Muscle layer of colon (tissue), 2 donors: ENCODE results near the gene ANO1.

Experiments used
- H3K27ac ChIP-seq: one replicate; pipeline ENCODE4 v1.7.0; 2013; ENCODE audit warnings: low read depth, mild to moderate bottlenecking, low read length, moderate library complexity
- H3K27me3 ChIP-seq, 2 donors: one replicate each; pipeline ENCODE4 v1.7.0; 2013; ENCODE audit warnings: low read length in 2 of 2, mild to moderate bottlenecking in 2 of 2; ENCODE audit not compliant: insufficient read depth in 2 of 2, control insufficient read depth in 1 of 2
- H3K36me3 ChIP-seq: one replicate; pipeline ENCODE4 v1.7.0; 2013; ENCODE audit warnings: mild to moderate bottlenecking, low read length; ENCODE audit not compliant: insufficient read depth
- H3K4me1 ChIP-seq: one replicate; pipeline ENCODE4 v1.7.0; 2013; ENCODE audit warnings: mild to moderate bottlenecking, low read length; ENCODE audit not compliant: insufficient read depth
- H3K4me3 ChIP-seq, 2 donors: one replicate each; pipeline ENCODE4 v1.7.0; 2013; ENCODE audit warnings: low read length in 2 of 2, low read depth in 1 of 2, mild to moderate bottlenecking in 1 of 2, moderate library complexity in 1 of 2
- H3K9ac ChIP-seq: one replicate; pipeline ENCODE4 v1.7.0; 2013; ENCODE audit warnings: low read length
- H3K9me3 ChIP-seq: one replicate; pipeline ENCODE4 v1.7.0; 2013; ENCODE audit warnings: mild to moderate bottlenecking, low read length
- donor health status: abdominal sarcoma.
- donor health status: Adenocarcinoma of cecum.

ANO1 gene

GRCh38 chr11:70176940-70177689 is 99.0 kb downstream of the ANO1 start:
- Histone ChIP-seq H3K36me3 (no peaks in the 10 kb centered on the region), H3K27me3 (no peaks in the 10 kb centered on the region)

GRCh38 chr11:70180906-70181305 is 102.8 kb downstream of the ANO1 start:
- Histone ChIP-seq H3K4me1 (no peaks in the 10 kb centered on the region), H3K9ac (no peak overlapping the region), H3K9me3 (no peaks in the 10 kb centered on the region), H3K27me3 (no peaks in the 10 kb centered on the region), H3K27ac (no peak overlapping the region), H3K4me3 (no peak overlapping the region), H3K36me3 (no peaks in the 10 kb centered on the region)

More at GRCh38 chr11:70176940-70177689, 99.0 kb downstream of the ANO1 start:
- Histone ChIP-seq H3K4me3 (no peak overlapping the region), H3K4me1 (no peaks in the 10 kb centered on the region), H3K9ac (no peak overlapping the region), H3K9me3 (no peaks in the 10 kb centered on the region), H3K27ac (no peak overlapping the region)

GRCh38 chr11:70182266-70182665 is 104.1 kb downstream of the ANO1 start:
- Histone ChIP-seq H3K9me3 (no peaks in the 10 kb centered on the region), H3K27me3 (no peaks in the 10 kb centered on the region), H3K4me1 (no peaks in the 10 kb centered on the region), H3K4me3 (no peak overlapping the region), H3K9ac (no peak overlapping the region), H3K36me3 (no peaks in the 10 kb centered on the region), H3K27ac (no peak overlapping the region)

- Histone ChIP-seq H3K9me3 (no peaks in the 10 kb centered on the region), H3K27me3 (no peaks in the 10 kb centered on the region), H3K4me3 (no peak overlapping the region), H3K9ac (no peak overlapping the region), H3K27ac (no peak overlapping the region), H3K4me1 (no peaks in the 10 kb centered on the region), H3K36me3 (no peaks in the 10 kb centered on the region)
These were observed 104.9 kb downstream of the ANO1 start for GRCh38 chr11:70183032-70183431.

- Histone ChIP-seq H3K27me3 (no peaks in the 10 kb centered on the region), H3K9ac (no peak overlapping the region)
These were observed 105.5 kb downstream of the ANO1 start for GRCh38 chr11:70183483-70184176.

GRCh38 chr11:70184396-70184795 is 106.3 kb downstream of the ANO1 start:
- Histone ChIP-seq H3K36me3 (no peaks in the 10 kb centered on the region), H3K9me3 (no peaks in the 10 kb centered on the region), H3K4me1 (no peaks in the 10 kb centered on the region), H3K27me3 (no peaks in the 10 kb centered on the region), H3K27ac (no peak overlapping the region), H3K4me3 (no peak overlapping the region), H3K9ac (no peak overlapping the region)

More at GRCh38 chr11:70183483-70184176, 105.5 kb downstream of the ANO1 start:
- Histone ChIP-seq H3K4me1 (no peaks in the 10 kb centered on the region), H3K27ac (no peak overlapping the region), H3K9me3 (no peaks in the 10 kb centered on the region), H3K4me3 (no peak overlapping the region), H3K36me3 (no peaks in the 10 kb centered on the region)

GRCh38 chr11:70185348-70186055 is 107.4 kb downstream of the ANO1 start:
- Histone ChIP-seq H3K27ac (no peak overlapping the region), H3K36me3 (no peaks in the 10 kb centered on the region), H3K4me1 (no peaks in the 10 kb centered on the region), H3K27me3 (no peaks in the 10 kb centered on the region), H3K4me3 (no peak overlapping the region), H3K9ac (no peak overlapping the region), H3K9me3 (no peaks in the 10 kb centered on the region)

GRCh38 chr11:70186420-70186819 is 108.3 kb downstream of the ANO1 start:
- Histone ChIP-seq H3K27me3 (no peaks in the 10 kb centered on the region), H3K4me3 (no peak overlapping the region), H3K9ac (no peak overlapping the region), H3K4me1 (no peaks in the 10 kb centered on the region), H3K27ac (no peak overlapping the region), H3K36me3 (no peaks in the 10 kb centered on the region), H3K9me3 (no peaks in the 10 kb centered on the region)

- H3K27me3 ChIP-seq = peaks cover 0 to 4% of the 10 kb centered on the region in 2 donors
- H3K36me3 ChIP-seq = no peaks in the 10 kb centered on the region
- H3K4me1 ChIP-seq = no peaks in the 10 kb centered on the region
- no peak overlapping the region for H3K27ac ChIP-seq
- H3K9me3 ChIP-seq = no peaks in the 10 kb centered on the region
- H3K4me3 ChIP-seq = no peak overlapping the region
- no peak overlapping the region for H3K9ac ChIP-seq
These were observed 108.8 kb downstream of the ANO1 start for GRCh38 chr11:70186936-70187335.

GRCh38 chr11:70187771-70188170 is 109.7 kb downstream of the ANO1 start:
- Histone ChIP-seq H3K27ac (no peak overlapping the region), H3K4me1 (no peaks in the 10 kb centered on the region), H3K27me3 (peaks cover 0 to 5% of the 10 kb centered on the region in 2 donors), H3K9ac (no peak overlapping the region), H3K36me3 (no peaks in the 10 kb centered on the region), H3K4me3 (no peak overlapping the region), H3K9me3 (no peaks in the 10 kb centered on the region)

- Histone ChIP-seq H3K27me3 (peaks cover 0 to 5% of the 10 kb centered on the region in 2 donors), H3K4me1 (no peaks in the 10 kb centered on the region), H3K9ac (no peak overlapping the region), H3K36me3 (no peaks in the 10 kb centered on the region), H3K9me3 (no peaks in the 10 kb centered on the region), H3K4me3 (no peak overlapping the region), H3K27ac (no peak overlapping the region)
These were observed 111.5 kb downstream of the ANO1 start for GRCh38 chr11:70189622-70190021.
